Fibroblast of the aortic adventitia (primary cell): ENCODE data around the gene VPS9D1. TPM values are rescaled to one million over a fixed set of nuclear protein-coding genes. Genes with fewer than 3 reads are reported as not detected.
A peak's percentile ranks its signal among the peaks of the same experiment; 100 is the strongest.

ENCODE experiments used
- DNase-seq: peaks from one replicate; pipeline ENCODE4 v3.0.0-alpha.2; 2010; ENCODE audit warnings: low read depth
- H3K4me3 ChIP-seq: 2 replicates; pipeline ENCODE4 v1.5.1; 2011; ENCODE audit warnings: low read depth, mild to moderate bottlenecking, control low read depth, low read length, moderate library complexity
- CTCF ChIP-seq: IDR thresholded peaks from 2 replicates; pipeline ENCODE4 v1.5.1; 2011; ENCODE audit warnings: mild to moderate bottlenecking, low read length, control low read depth, inconsistent platforms; ENCODE audit not compliant: insufficient read depth
- total RNA-seq: library from RNA; depleted of rRNA; stranded (reverse); fragments of >200 nt; gene quantifications from 2 replicates; pipeline ENCODE4 v1.2.3, GENCODE V29; 2012; ENCODE audit warnings: low replicate concordance

Gene VPS9D1
- 8.6 and 11.3 TPM in 2 replicates for total RNA-seq

GRCh38 chr16:89720813-89721545 lies at the start of gene VPS9D1, which contains the start of gene ZNF276:
VPS9D1 (minus strand) TSS chr16:89720898; CDS start chr16:89720861, 37 bp downstream.
ZNF276 (plus strand) TSS chr16:89721537; CDS start chr16:89721641, 104 bp downstream.
- no peak for TF ChIP-seq CTCF
- H3K4me3 ChIP-seq = peak within 1 kb of the TSS; percentile 83
- peak; percentile 73 for DNase-seq

GRCh38 chr16:89770367-89770766 lies 49.7 kb upstream of the VPS9D1 start:
- DNase-seq = no peak
- H3K4me3 ChIP-seq = no peak overlapping the region
- no peak for TF ChIP-seq CTCF

- no peak for DNase-seq
- TF ChIP-seq CTCF = no peak
- no peak overlapping the region for H3K4me3 ChIP-seq
Measured at GRCh38 chr16:89765292-89765830, 44.7 kb upstream of the VPS9D1 start.

GRCh38 chr16:89764711-89765201 lies 44.1 kb upstream of the VPS9D1 start:
- no peak for TF ChIP-seq CTCF
- H3K4me3 ChIP-seq = no peak overlapping the region
- DNase-seq = no peak

GRCh38 chr16:89761304-89761922 lies 40.7 kb upstream of the VPS9D1 start:
- H3K4me3 ChIP-seq = no peak overlapping the region
- TF ChIP-seq CTCF = no peak
- DNase-seq = no peak

GRCh38 chr16:89759746-89760340 lies 39.1 kb upstream of the VPS9D1 start:
- no peak for DNase-seq
- no peak overlapping the region for H3K4me3 ChIP-seq
- no peak for TF ChIP-seq CTCF
